ENCODE measurements around the gene LRRC4C. TPM values are rescaled to one million over a fixed set of nuclear protein-coding genes. Genes with fewer than 3 reads are reported as not detected.

Gene LRRC4C
- total and polyA plus RNA-seq, 11 donors, result 0.08 to 1.2 (median 0.48) TPM; not detected in 1

GRCh38 chr11:41102471-41102870, 357.0 kb downstream of the LRRC4C start:
- ATAC-seq (no peak), DNase-seq (no peak)
- Histone ChIP-seq H3K4me3 (no peak overlapping the region), H3K27ac (no peak overlapping the region), H3K27me3 (no peaks in the 10 kb centered on the region), H3K36me3 (no peaks in the 10 kb centered on the region), H3K4me1 (no peaks in the 10 kb centered on the region), H3K9me3 (peaks cover 0 to 15% (median 0%) of the 10 kb centered on the region in 12 donors)
- TF ChIP-seq, protein P1, sequence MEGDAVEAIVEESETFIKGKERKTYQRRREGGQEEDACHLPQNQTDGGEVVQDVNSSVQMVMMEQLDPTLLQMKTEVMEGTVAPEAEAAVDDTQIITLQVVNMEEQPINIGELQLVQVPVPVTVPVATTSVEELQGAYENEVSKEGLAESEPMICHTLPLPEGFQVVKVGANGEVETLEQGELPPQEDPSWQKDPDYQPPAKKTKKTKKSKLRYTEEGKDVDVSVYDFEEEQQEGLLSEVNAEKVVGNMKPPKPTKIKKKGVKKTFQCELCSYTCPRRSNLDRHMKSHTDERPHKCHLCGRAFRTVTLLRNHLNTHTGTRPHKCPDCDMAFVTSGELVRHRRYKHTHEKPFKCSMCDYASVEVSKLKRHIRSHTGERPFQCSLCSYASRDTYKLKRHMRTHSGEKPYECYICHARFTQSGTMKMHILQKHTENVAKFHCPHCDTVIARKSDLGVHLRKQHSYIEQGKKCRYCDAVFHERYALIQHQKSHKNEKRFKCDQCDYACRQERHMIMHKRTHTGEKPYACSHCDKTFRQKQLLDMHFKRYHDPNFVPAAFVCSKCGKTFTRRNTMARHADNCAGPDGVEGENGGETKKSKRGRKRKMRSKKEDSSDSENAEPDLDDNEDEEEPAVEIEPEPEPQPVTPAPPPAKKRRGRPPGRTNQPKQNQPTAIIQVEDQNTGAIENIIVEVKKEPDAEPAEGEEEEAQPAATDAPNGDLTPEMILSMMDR (IDR thresholded peaks at IDR 0.05), result no peak
- no peak for TF ChIP-seq POLR2A (IDR thresholded peaks at IDR 0.05)
- WGBS, 4 donors, result 75 to 79% (median 78%) methylated on average over 4 of the region's 4 CpGs
- intact Hi-C loops (cut with DNase I), result no loop called here

DNA sequence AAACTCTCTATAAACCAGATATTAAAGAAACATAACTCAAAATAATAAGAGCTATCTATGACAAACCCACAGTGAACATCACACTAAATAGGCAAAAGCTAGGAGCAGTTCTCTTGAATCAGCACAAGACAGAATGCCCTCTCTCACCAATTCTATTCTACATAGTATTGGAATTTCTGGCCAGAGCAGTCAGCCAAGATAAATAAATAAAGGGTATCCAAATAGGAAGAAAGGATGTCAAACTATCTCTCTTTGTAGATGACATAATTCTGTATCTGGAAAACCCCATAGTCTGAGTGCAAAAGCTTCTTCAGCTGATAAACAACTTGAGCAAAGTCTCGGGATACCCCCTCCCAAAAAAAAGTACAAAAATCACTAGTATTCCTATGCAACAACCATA, 359.8 kb downstream of the LRRC4C start:
- Histone ChIP-seq H3K36me3 (no peaks in the 10 kb centered on the region), H3K4me3 (no peak overlapping the region), H3K27ac (no peak overlapping the region), H3K9me3 (peaks cover 0 to 15% (median 0%) of the 10 kb centered on the region in 12 donors), H3K27me3 (no peaks in the 10 kb centered on the region), H3K4me1 (no peaks in the 10 kb centered on the region)
- WGBS, 4 donors, result 31 to 59% (median 46%) methylated on average over 1 of the region's 1 CpG
- ATAC-seq (no peak), DNase-seq (no peak)
- intact Hi-C loops (cut with DNase I), result no loop called here
- no peak for TF ChIP-seq POLR2A (IDR thresholded peaks at IDR 0.05)
- TF ChIP-seq, protein P1 (IDR thresholded peaks at IDR 0.05), result no peak

DNA sequence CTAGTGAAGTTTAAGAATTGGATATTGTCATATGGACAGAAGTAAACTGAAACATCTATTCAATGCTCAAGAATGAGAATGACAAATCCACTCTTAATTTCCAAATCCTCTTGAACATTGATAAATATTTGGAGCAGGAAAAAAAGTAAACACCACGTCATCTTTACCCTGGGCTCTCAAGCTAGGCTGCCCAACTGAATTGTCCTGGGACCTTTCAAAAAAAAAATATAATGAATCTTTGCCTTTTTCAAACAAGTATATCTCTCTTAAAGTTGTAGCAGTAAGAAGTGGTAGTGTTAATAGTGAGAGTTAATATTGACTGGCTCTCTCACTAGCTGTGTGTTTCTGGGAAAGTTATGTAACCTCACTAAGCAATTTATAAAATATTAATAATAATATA, 374.3 kb downstream of the LRRC4C start:
- no peak for TF ChIP-seq POLR2A (IDR thresholded peaks at IDR 0.05)
- TF ChIP-seq, protein P1 (IDR thresholded peaks at IDR 0.05), result no peak
- H3K4me3 ChIP-seq, result no peak overlapping the region
- no peak overlapping the region for H3K27ac ChIP-seq
- DNase-seq (no peak), ATAC-seq (no peak)
- H3K27me3 ChIP-seq, result no peaks in the 10 kb centered on the region
- H3K4me1 ChIP-seq, result no peaks in the 10 kb centered on the region
- intact Hi-C loops (cut with DNase I), result no loop called here
- 44 to 69% (median 49%) methylated on average over 1 of the region's 1 CpG for WGBS, 4 donors
- H3K9me3 ChIP-seq, result no peaks in the 10 kb centered on the region
- no peaks in the 10 kb centered on the region for H3K36me3 ChIP-seq

DNA sequence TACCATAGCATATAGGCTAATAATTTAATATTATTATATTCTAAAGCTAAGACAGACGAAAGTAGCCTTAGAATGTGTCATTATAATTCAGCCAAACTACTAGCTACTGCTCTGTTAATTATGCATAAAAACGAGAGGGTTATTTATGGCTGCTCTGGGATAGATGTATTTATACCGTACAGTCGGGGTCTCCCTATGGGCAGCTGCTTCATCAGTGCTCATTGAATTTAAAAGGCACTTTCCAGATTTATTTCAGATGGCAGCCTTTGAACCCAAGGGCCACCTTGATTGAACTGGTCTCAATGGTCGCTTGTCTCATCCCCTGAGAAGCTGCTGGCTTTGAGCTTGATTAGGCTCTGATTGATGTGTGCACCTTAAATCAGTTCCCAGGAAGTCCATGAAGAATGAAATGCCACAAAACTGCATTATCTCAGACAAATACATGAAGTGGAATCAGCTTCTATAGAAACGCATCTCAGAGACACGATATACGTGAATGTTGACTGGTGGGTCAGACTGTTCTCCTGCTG, 377.6 kb downstream of the LRRC4C start:
- Histone ChIP-seq H3K27me3 (no peaks in the 10 kb centered on the region), H3K4me3 (no peak overlapping the region), H3K4me1 (no peaks in the 10 kb centered on the region), H3K36me3 (no peaks in the 10 kb centered on the region), H3K27ac (no peak overlapping the region), H3K9me3 (no peaks in the 10 kb centered on the region)
- ATAC-seq, result no peak
- WGBS, 4 donors, result 81 to 86% (median 84%) methylated on average over 8 of the region's 8 CpGs
- DNase-seq, result no peak
- TF ChIP-seq, protein P1 (IDR thresholded peaks at IDR 0.05), result no peak
- no peak for TF ChIP-seq POLR2A (IDR thresholded peaks at IDR 0.05)
- intact Hi-C loops (cut with DNase I), result no loop called here

Data from heart left ventricle (tissue), 16 donors.